GM12891 (cell line): ENCODE results near the gene CUL7.
"Not testable (repeated sequence)": the region's sequence is repeated elsewhere in the genome, so short reads cannot be mapped to it uniquely, and the experiment has no call there.

ENCODE experiments used
- DNase-seq: peaks from one replicate; pipeline ENCODE4 v3.0.0; 2011; ENCODE audit warnings: low spot score; ENCODE audit not compliant: insufficient read length
- FAIRE-seq: peaks from 2 replicates; lab custom pipeline; 2011; peaks lifted over from hg19 to GRCh38; lab: Jason Lieb, UNC
- PAX5 ChIP-seq: IDR thresholded peaks from 2 replicates; pipeline ENCODE4 v1.6.1; 2011; ENCODE audit warnings: low read length, moderate library complexity, mild to moderate bottlenecking; ENCODE audit not compliant: insufficient read depth, severe bottlenecking
- POLR2A ChIP-seq: IDR thresholded peaks from 2 replicates; pipeline ENCODE4 v1.6.1; 2011; ENCODE audit warnings: low read depth, low read length, control low read depth
- POLR2AphosphoS5 ChIP-seq: IDR thresholded peaks from 2 replicates; pipeline ENCODE4 v1.6.1; 2011; ENCODE audit warnings: low read depth, low read length, control low read depth
- POU2F2 ChIP-seq: IDR thresholded peaks from 2 replicates; pipeline ENCODE4 v1.6.1; 2011; ENCODE audit warnings: low read depth, mild to moderate bottlenecking, control low read depth, low read length, moderate library complexity
- SPI1 ChIP-seq: IDR thresholded peaks from 2 replicates; pipeline ENCODE4 v1.6.1; 2011; ENCODE audit warnings: low read depth, low read length, control low read depth
- TAF1 ChIP-seq: IDR thresholded peaks from 2 replicates; pipeline ENCODE4 v1.6.1; 2011; ENCODE audit warnings: low read depth, low read length, control low read depth

The CUL7 gene

DNA sequence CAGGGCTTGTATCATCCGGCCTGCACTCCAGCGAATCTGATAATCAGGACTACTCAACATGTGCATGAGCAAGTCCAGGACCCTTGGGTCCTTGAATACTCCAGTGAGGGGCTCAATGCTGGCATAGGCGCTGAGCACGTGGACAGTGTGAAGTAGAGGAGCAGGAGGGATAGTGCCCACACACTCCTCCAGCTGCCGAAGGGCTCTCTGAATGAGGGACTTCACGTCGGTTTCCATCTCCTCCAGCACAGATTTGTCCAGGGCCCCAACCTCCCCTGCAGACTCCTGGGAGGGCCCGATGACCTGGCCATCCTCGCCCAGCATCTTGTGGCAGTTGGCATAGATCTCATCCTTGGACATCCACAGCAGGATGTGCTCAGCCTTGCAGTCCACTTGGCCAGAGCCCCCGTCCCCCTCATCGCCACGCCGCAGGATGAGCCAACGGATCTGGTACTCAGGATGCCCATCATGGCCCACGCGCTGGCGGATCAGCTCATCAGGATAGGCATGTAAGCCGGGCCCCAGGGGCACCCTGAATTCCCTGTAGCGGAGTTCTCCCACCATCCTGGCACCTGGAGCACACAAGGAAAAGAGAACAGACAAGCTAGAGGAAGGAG lies 1.3 kb downstream of the CUL7 start:
- no peak for DNase-seq
- FAIRE-seq = no peak
- TF ChIP-seq POLR2A (no peak), POU2F2 (no peak), TAF1 (no peak), POLR2AphosphoS5 (no peak), PAX5 (no peak), SPI1 (no peak)

DNA sequence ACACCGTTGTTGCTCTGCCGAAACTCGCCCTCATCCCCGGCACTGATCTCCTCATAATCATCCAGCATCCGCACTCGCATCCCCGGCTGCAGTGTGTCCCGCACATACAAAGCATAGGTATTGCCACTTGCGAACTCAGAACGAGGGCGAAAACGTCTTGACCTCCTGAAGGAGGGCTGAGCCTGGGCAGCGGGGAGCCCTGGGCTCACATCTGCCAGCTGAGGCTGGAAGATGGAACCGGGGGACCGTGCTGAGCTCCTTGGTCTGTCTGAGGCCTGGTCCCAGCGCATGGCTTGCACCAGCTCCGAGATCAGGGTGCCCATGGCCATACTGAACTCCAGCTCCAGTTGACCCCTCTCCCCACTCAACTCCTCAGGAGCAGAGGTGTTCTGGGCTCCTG lies 2.7 kb downstream of the CUL7 start:
- no peak for FAIRE-seq
- TF ChIP-seq PAX5 (no peak), POU2F2 (no peak), TAF1 (no peak), POLR2AphosphoS5 (no peak), SPI1 (no peak), POLR2A (no peak)
- no peak for DNase-seq

DNA sequence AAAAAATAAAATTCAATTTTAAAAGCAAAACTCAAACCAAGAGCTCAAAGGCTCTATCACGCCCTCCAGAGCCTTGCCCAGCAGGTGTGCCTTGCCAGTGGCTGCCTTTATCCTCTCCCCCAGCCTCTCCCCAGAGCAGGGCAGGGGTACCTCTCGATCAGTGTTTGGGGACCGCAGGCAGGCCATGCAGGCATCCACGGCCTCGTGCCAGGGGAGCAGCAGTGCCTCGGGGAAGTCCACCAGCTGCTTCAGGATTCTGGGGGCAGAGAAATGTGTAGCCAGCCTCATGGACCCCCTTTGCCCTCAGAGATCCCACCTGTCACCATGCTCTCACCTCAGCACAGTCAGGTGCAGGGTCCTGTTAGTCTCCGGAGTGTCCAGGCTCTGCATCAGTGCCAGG lies 5.7 kb downstream of the CUL7 start:
- TF ChIP-seq POLR2A = no peak
- no peak for TF ChIP-seq PAX5
- no peak for TF ChIP-seq POLR2AphosphoS5
- no peak for TF ChIP-seq POU2F2
- FAIRE-seq = no peak
- no peak for DNase-seq

DNA sequence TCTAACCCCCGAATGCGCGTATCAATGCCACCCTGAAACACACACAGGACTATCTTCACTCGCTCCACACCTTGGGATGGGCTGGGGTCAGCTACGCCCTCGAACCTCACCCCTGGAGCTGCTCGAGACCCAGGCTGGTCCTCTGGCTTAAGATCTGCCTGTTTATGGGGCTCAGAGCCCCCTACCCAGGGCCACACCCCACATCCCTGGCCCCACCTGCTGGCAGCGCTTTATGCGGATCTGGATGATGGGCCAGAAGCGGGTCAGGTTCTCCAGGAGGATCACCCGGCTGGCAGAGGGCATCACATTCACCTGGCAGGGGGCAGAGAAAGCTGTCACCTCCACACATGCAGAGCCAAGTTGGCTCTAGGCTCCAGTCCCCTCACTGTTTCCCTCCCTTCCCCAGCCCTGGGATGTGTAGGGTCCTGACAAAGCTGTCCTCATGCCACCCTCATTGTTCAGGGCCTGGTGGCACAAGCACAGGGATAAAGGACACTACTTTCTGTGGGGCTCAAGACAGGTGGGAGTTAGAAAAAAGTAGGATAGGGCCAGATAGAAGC lies 8.2 kb downstream of the CUL7 start:
- FAIRE-seq (no peak), DNase-seq (no peak)
- TF ChIP-seq POLR2A (no peak), POLR2AphosphoS5 (no peak), POU2F2 (no peak), SPI1 (no peak), TAF1 (no peak), PAX5 (no peak)

DNA sequence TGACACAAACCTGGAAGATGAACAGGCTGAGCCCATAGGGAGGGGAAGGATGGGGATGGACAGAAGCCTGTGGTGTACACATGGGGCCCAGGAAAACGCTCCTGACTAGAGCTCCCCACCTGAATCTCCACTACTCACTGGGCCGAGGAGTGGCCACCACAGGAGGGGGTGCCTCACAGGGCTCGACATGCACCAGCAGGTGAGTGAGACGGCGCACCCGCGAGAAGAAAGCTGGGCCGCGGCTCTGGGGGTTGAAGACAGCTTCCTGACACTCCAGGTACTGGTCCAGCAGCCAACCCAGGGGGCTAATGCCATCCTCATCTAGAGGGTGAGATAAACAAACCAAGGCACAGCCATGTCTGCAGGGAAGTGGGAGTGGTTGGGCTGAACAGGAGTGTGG lies 10.3 kb downstream of the CUL7 start:
- TF ChIP-seq SPI1 = no peak
- FAIRE-seq = no peak
- DNase-seq = no peak

DNA sequence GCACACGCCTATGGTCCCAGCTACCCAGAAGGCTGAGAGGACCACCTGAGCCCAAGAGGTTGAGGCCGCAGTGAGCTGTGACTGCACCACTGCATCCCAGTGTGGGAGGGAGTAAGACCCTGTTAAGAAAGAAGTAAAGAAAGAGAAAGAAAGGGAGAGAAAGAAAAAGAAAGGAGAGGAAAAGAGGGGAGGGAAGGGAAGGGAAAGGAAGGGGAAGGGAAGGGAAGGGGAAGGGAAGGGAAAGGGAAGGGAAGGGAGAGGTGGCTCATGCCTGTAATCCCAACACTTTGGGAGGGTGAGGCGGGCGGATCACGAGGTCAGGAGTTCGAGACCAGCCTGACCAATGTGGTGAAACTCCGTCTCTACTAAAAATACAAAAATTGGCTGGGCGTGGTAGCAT lies 12.2 kb downstream of the CUL7 start:
- not testable (repeated sequence) for DNase-seq, FAIRE-seq

DNA sequence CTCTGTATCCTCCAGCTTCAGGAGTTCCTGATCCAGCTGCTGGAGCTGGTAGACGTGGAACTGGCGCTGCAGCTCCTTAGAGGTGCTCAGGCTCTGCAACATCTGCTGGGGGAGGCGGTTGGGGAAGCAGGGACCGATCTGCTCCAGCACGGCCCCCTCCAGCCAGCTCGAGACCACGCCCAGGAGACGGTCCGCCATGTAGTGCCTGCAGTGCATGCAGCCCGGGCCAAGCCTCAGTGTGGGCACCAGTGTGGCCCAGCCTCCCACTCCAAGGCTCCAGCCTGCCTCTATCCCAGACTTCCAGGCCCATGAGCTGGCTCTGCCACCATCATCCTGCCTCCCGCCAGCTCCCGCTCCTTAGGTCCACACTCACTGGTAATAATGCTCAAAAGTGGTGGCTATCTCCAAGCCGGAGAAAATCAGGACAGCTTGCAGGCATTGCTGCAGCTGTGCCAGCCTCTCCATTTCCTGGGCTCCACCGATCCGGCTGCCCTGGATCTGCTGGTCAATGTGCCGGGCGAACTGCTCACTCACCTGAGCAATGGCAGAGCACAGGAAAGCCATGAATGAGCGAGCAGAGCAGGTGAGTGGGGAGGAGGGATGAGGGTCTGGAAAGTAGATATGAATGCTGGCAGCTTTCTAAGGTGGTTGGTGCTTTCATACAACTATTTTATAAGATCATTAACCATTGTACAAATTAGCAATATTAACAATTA lies 13.0 kb downstream of the CUL7 start:
- FAIRE-seq (no peak), DNase-seq (no peak)
- TF ChIP-seq POU2F2 = no peak
- TF ChIP-seq POLR2A = no peak
- TF ChIP-seq SPI1 = no peak
- no peak for TF ChIP-seq TAF1
- TF ChIP-seq POLR2AphosphoS5 = no peak
- no peak for TF ChIP-seq PAX5

DNA sequence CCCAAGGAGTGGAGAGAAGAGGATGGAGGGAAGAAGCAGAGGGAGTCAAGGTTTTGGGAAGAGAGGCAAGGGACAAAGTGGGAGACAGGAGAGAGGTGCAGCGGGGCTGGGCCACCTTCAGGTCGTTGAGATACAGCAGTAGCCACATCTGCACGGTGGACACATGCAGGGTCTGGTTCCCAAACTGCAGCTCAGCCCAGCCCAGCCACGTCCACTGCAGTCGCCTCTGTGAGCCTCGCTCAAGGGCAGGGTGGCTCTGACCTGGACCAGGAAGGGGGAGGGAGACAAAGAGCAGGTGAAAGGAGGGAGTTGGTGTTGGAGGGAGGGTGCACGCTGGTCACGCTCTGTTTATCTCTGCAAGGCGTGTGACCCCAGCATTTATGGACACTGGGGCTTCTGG lies 14.9 kb downstream of the CUL7 start:
- TF ChIP-seq TAF1 (no peak), PAX5 (no peak), POU2F2 (no peak), SPI1 (no peak), POLR2A (no peak), POLR2AphosphoS5 (no peak)
- DNase-seq (no peak), FAIRE-seq (no peak)

DNA sequence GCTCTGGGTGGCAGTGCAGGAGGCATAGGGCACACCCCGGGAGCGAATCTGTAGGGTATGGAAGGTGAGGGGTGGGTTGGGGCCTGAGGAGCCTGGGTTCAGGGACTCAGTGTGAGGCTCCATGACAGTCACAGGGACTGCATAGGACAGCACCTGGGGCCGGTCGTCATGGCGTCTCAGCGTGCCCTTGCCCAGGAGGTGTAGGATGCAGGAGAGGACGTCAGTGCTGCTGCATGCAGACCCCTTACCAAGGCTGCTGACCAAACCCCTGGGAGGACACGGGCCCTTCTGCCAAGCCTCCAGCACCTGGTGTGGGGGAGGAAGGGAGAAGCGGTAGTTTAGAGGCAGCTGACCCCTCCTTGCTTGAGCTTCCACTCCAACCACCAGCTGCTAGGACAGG lies 15.9 kb downstream of the CUL7 start:
- TF ChIP-seq SPI1 (no peak), POU2F2 (no peak), PAX5 (no peak), TAF1 (no peak), POLR2A (no peak), POLR2AphosphoS5 (no peak)
- FAIRE-seq (no peak), DNase-seq (no peak)

DNA sequence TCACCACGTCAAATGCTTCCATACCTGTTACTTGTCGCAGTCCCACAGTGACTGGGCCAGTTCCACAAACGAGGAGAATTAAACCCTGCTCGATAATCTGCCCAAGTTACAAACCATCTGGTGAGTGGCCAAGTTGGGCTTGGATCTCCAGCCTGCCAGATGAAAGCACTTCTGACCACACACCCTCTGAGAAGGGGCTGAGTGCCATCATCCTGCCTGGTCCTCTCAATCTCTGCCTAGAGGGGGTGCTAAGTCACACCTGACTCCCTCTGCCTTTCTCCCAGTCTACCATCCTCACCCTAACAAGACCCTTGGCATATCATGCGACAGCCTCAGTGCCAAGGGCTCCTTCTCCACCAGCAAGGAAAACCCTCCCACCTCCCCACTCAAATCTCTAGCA lies 16.5 kb downstream of the CUL7 start:
- DNase-seq = no peak

More for the DNA sequence above, 16.5 kb downstream of the CUL7 start:
- TF ChIP-seq SPI1 = no peak
- no peak for TF ChIP-seq POLR2A
- TF ChIP-seq TAF1 = no peak
- no peak for TF ChIP-seq POLR2AphosphoS5
- no peak for TF ChIP-seq PAX5
- no peak for FAIRE-seq
